H1 (cell line): ENCODE results near the gene SLC16A11. TPM values are rescaled to one million over a fixed set of nuclear protein-coding genes. Genes with fewer than 3 reads are reported as not detected.
A peak's percentile ranks its signal among the peaks of the same experiment; 100 is the strongest.

ENCODE experiments used
- CTCF ChIA-PET: fragments of 300-600 bp; sonication (Branson Sonifier 250); formaldehyde crosslinking; loops from one replicate; lab custom pipeline; 2021; ENCODE audit not compliant: partially characterized antibody; lab: Charles Lee
- POLR2A ChIA-PET: fragments of 300-600 bp; sonication (Branson Sonifier 250); formaldehyde crosslinking; loops from one replicate; lab custom pipeline; 2021; ENCODE audit warnings: inconsistent platforms; ENCODE audit not compliant: partially characterized antibody; lab: Charles Lee
- DNase-seq, 2 experiments: peaks; one replicate each; pipeline versions ENCODE4 v3.0.0 to v3.0.0-alpha.2; 2010 to 2022; ENCODE audit warnings: low spot score in 2 of 2, low read depth in 1 of 2, mixed read lengths in 1 of 2
- FAIRE-seq: peaks from 2 replicates; lab custom pipeline; 2011; peaks lifted over from hg19 to GRCh38; lab: Jason Lieb, UNC
- H2AFZ ChIP-seq: 2 replicates; pipeline ENCODE4 v1.8.1; 2012; ENCODE audit warnings: low read length, inconsistent platforms
- H2AK5ac ChIP-seq: 2 replicates; pipeline ENCODE4 v1.6.1; 2013; ENCODE audit warnings: low read depth, low read length
- H2BK120ac ChIP-seq: replicated peaks from 2 replicates; pipeline ENCODE3; 2013; ENCODE audit warnings: low read depth, low read length, inconsistent platforms
- H2BK12ac ChIP-seq: 2 replicates; pipeline ENCODE4 v1.6.1; 2013; ENCODE audit warnings: low read depth, low read length
- H2BK15ac ChIP-seq: 2 replicates; pipeline ENCODE4 v1.6.1; 2013; ENCODE audit warnings: low read length
- H2BK20ac ChIP-seq: 2 replicates; pipeline ENCODE4 v1.6.1; 2013; ENCODE audit warnings: low read length
- H2BK5ac ChIP-seq: 2 replicates; pipeline ENCODE4 v1.6.1; 2013; ENCODE audit warnings: low read depth, low read length
- H3K14ac ChIP-seq: 2 replicates; pipeline ENCODE4 v1.6.1; 2013; ENCODE audit warnings: inconsistent platforms; ENCODE audit not compliant: insufficient read length
- H3K18ac ChIP-seq: 2 replicates; pipeline ENCODE4 v1.6.1; 2013; ENCODE audit warnings: low read length; ENCODE audit errors: extremely low read depth
- H3K23ac ChIP-seq: 2 replicates; pipeline ENCODE4 v1.6.1; 2013; ENCODE audit warnings: inconsistent platforms; ENCODE audit not compliant: insufficient read length
- H3K23me2 ChIP-seq: 2 replicates; pipeline ENCODE4 v1.6.1; 2013; ENCODE audit warnings: low read depth, low read length
- H3K27ac ChIP-seq: 2 replicates; pipeline ENCODE4 v1.6.1; 2011; ENCODE audit warnings: low read depth, low read length, inconsistent platforms
- H3K27me3 ChIP-seq, 4 experiments: replicated peaks in 1 of 4; 1 replicate in 1 of 4; 2 replicates in 3 of 4; pipeline versions ENCODE4 v1.6.1 to v1.8.1; 2011 to 2013; ENCODE audit warnings: low read length in 3 of 4, mild to moderate bottlenecking in 3 of 4, inconsistent platforms in 2 of 4, mixed read lengths in 2 of 4, moderate library complexity in 1 of 4; ENCODE audit not compliant: control insufficient read depth in 3 of 4, insufficient read depth in 3 of 4; ENCODE audit errors: extremely low read depth in 1 of 4
- H3K36me3 ChIP-seq, 4 experiments: 2 replicates each; pipeline versions ENCODE4 v1.6.1 to v1.8.1; 2011 to 2013; ENCODE audit warnings: mild to moderate bottlenecking in 4 of 4, low read length in 3 of 4, moderate library complexity in 2 of 4, control low read depth in 1 of 4, inconsistent platforms in 1 of 4; ENCODE audit not compliant: insufficient read depth in 4 of 4, control insufficient read depth in 2 of 4
- H3K4ac ChIP-seq: replicated peaks from 2 replicates; pipeline ENCODE3; 2013; ENCODE audit warnings: low read length, low read depth, mixed read lengths, inconsistent platforms; ENCODE audit not compliant: insufficient read length
- H3K4me1 ChIP-seq, 4 experiments: replicated peaks in 1 of 4; 1 replicate in 1 of 4; 2 replicates in 3 of 4; pipeline versions ENCODE4 v1.6.1 to v1.8.1; 2011 to 2013; ENCODE audit warnings: low read length in 3 of 4, inconsistent platforms in 2 of 4, mixed read lengths in 1 of 4; ENCODE audit not compliant: insufficient read depth in 4 of 4, control insufficient read depth in 3 of 4
- H3K4me2 ChIP-seq, 2 experiments: 2 replicates each; pipeline versions ENCODE4 v1.6.1 to v1.8.1; 2011 to 2013; ENCODE audit warnings: low read depth in 2 of 2, low read length in 2 of 2, control low read depth in 1 of 2, inconsistent platforms in 1 of 2, mild to moderate bottlenecking in 1 of 2; ENCODE audit not compliant: insufficient read depth in 1 of 2
- H3K4me3 ChIP-seq, 4 experiments: fragments of 200-600, 300-600 bp in 1 of 4; sonication (generic), shearing (Covaris generic), sonication (Bioruptor Twin) in 1 of 4; 2 replicates each; pipeline versions ENCODE4 v1.5.1 to v1.8.1; 2011 to 2016; ENCODE audit warnings: low read length in 4 of 4, low read depth in 3 of 4, control low read depth in 2 of 4, inconsistent platforms in 2 of 4, mild to moderate bottlenecking in 2 of 4, mixed read lengths in 1 of 4, moderate library complexity in 1 of 4; ENCODE audit not compliant: insufficient read depth in 2 of 4; ENCODE audit errors: extremely low read depth in 1 of 4
- H3K56ac ChIP-seq: replicated peaks from 2 replicates; pipeline ENCODE3; 2013; ENCODE audit warnings: low read depth, mild to moderate bottlenecking, mixed read lengths, low read length, inconsistent platforms; ENCODE audit not compliant: insufficient read length
- H3K79me1 ChIP-seq: 2 replicates; pipeline ENCODE4 v1.6.1; 2013; ENCODE audit warnings: low read depth, low read length, control low read depth
- H3K79me2 ChIP-seq, 2 experiments: 2 replicates each; pipeline versions ENCODE4 v1.6.1 to v1.8.1; 2012 to 2013; ENCODE audit warnings: low read length in 2 of 2, mild to moderate bottlenecking in 2 of 2, inconsistent platforms in 1 of 2; ENCODE audit not compliant: insufficient read depth in 2 of 2, control insufficient read depth in 1 of 2
- H3K9ac ChIP-seq, 4 experiments: replicated peaks in 1 of 4; 1 replicate in 1 of 4; 2 replicates in 3 of 4; pipeline versions ENCODE4 v1.6.1 to v1.8.1; 2011 to 2013; ENCODE audit warnings: low read depth in 3 of 4, low read length in 3 of 4, control low read depth in 2 of 4, mild to moderate bottlenecking in 2 of 4, moderate library complexity in 2 of 4, inconsistent platforms in 1 of 4; ENCODE audit errors: extremely low read depth in 1 of 4
- H3K9me3 ChIP-seq, 2 experiments: 2 replicates each; pipeline versions ENCODE4 v1.6.1 to v1.8.1; 2012 to 2013; ENCODE audit warnings: mild to moderate bottlenecking in 2 of 2, moderate library complexity in 2 of 2, control low read depth in 1 of 2, inconsistent platforms in 1 of 2, low read depth in 1 of 2, low read length in 1 of 2, mixed read lengths in 1 of 2; ENCODE audit not compliant: insufficient read depth in 2 of 2
- H4K20me1 ChIP-seq, 2 experiments: replicated peaks in 1 of 2; 2 replicates each; pipeline versions ENCODE3 to v1.8.1; 2011 to 2013; ENCODE audit warnings: inconsistent platforms in 2 of 2, low read length in 2 of 2, mild to moderate bottlenecking in 1 of 2; ENCODE audit not compliant: insufficient read depth in 2 of 2, control insufficient read depth in 1 of 2
- H4K5ac ChIP-seq: 2 replicates; pipeline ENCODE4 v1.6.1; 2013; ENCODE audit warnings: low read length, low read depth, mixed read lengths, inconsistent platforms; ENCODE audit not compliant: insufficient read length
- H4K8ac ChIP-seq: 2 replicates; pipeline ENCODE4 v1.8.0; 2013; ENCODE audit warnings: mild to moderate bottlenecking, moderate library complexity, low read length, inconsistent platforms; ENCODE audit not compliant: insufficient read depth; ENCODE audit errors: extremely low read depth
- H4K91ac ChIP-seq: replicated peaks from 2 replicates; pipeline ENCODE3; 2013; ENCODE audit warnings: low read length, mixed read lengths, inconsistent platforms; ENCODE audit not compliant: insufficient read length
- KDM1A ChIP-seq: fragments of 200-600, 300-600 bp; sonication (generic); IDR thresholded peaks from 2 replicates; pipeline ENCODE4 v1.7.1; 2016; ENCODE audit warnings: mild to moderate bottlenecking, low read length, borderline replicate concordance
- KDM4A ChIP-seq: IDR thresholded peaks from one replicate; pipeline ENCODE4 v1.7.1; 2012; ENCODE audit warnings: low read depth, mild to moderate bottlenecking, moderate library complexity, low read length, inconsistent platforms; ENCODE audit not compliant: severe bottlenecking
- WGBS, 2 experiments: shearing (Covaris generic) in 1 of 2; methylation state at CpG; one replicate each; pipeline versions ENCODE4 v1.1.6 to v1.1.7; 2013 to 2015; ENCODE audit warnings: low lambda C conversion rate in 2 of 2, mixed read lengths in 2 of 2, inconsistent platforms in 1 of 2, low coverage in 1 of 2, missing lambda C conversion rate in 1 of 2; ENCODE audit not compliant: insufficient replicate concordance in 2 of 2, insufficient coverage in 1 of 2, insufficient read length in 1 of 2; ENCODE audit errors: extremely low coverage in 1 of 2, missing lambda C conversion rate in 1 of 2; 5-methylcytosine and 5-hydroxymethylcytosine counted together
- polyA plus RNA-seq, 7 experiments: library from polyadenylated mRNA; depleted of rRNA in 3 of 7; stranded (reverse) in 5 of 7; unstranded in 2 of 7; fragments of >200 nt in 5 of 7; fragments of 200-250 nt in 2 of 7; gene quantifications; 1 replicate in 5 of 7; 2 replicates in 1 of 7; 4 replicates in 1 of 7; pipeline versions ENCODE4 v1.2.1 to v1.2.3, GENCODE V29; 2011 to 2013; ENCODE audit warnings: missing spikeins in 2 of 7, mixed read lengths in 2 of 7
- total RNA-seq: library from RNA; stranded (reverse); fragmentation: NEBNext Ultra II Directional; extraction: Animal tissue kit (Norgen Biotek cat#: 25700); gene quantifications from 2 replicates; pipeline ENCODE4 v1.2.1, GENCODE V29; 2021

SLC16A11 gene
- total and polyA plus RNA-seq, 2 of the 8 experiments (the other 6 are each of a cell fraction or from before 2014, with no cell fraction given) = 0.35 to 0.39 TPM

DNA sequence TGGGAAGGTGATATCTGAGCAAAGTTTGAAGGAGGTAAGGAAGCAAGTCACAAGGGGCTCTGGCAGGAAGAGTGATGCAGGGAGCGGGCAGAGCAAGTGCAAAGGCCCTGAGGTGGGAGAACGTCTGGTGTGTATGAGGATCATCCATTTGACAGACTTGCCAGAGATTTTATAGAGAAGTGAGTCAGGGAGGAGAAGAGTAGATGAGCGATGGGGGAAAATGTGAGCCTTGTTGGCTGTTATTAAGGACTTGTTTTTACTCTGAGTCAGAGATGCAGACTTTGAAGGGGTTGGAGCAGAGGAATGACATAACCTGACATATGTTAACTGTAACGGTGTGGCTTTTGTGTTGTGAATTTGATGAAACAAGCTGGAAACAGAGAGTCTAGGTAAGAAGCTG, 39.7 kb upstream of the SLC16A11 start:
- H3K36me3 ChIP-seq = no peaks in the 10 kb centered on the region
- no peaks in the 10 kb centered on the region for H3K23me2 ChIP-seq
- POLR2A ChIA-PET = no interaction called here
- no peak overlapping the region for H3K4me2 ChIP-seq
- H3K4me3 ChIP-seq = no peak overlapping the region
- H2AFZ ChIP-seq = no peak overlapping the region
- no peak overlapping the region for H2AK5ac ChIP-seq
- 88% methylated on average over 4 of the region's 4 CpGs; no CpG with 5 or more reads in 1 of the 2 experiments for WGBS, 2 experiments
- H3K14ac ChIP-seq = no peak overlapping the region
- H3K18ac ChIP-seq = no peak overlapping the region
- H4K8ac ChIP-seq = no peak overlapping the region
- no peak overlapping the region for H4K91ac ChIP-seq
- no peaks in the 10 kb centered on the region for H3K79me1 ChIP-seq
- no peak overlapping the region for H3K56ac ChIP-seq
- CTCF ChIA-PET = interaction anchor here (1.6 kb wide), 1 partner anchor 32 kb away, joined by 4 read pairs; no protein-coding TSS in a partner anchor
- H4K5ac ChIP-seq = no peak overlapping the region
- FAIRE-seq = no peak
- no peak overlapping the region for H3K27ac ChIP-seq
- no peaks in the 10 kb centered on the region for H4K20me1 ChIP-seq
- no peak overlapping the region for H3K4ac ChIP-seq
- H2BK15ac ChIP-seq = no peak overlapping the region
- DNase-seq = no peak
- no peak overlapping the region for H2BK120ac ChIP-seq
- no peaks in the 10 kb centered on the region for H3K79me2 ChIP-seq
- no peaks in the 10 kb centered on the region for H3K4me1 ChIP-seq
- H2BK5ac ChIP-seq = no peak overlapping the region
- no peak overlapping the region for H2BK20ac ChIP-seq
- no peaks in the 10 kb centered on the region for H3K9me3 ChIP-seq
- H3K9ac ChIP-seq = no peak overlapping the region
- H3K27me3 ChIP-seq = no peaks in the 10 kb centered on the region
- H3K23ac ChIP-seq = no peak overlapping the region
- H2BK12ac ChIP-seq = no peak overlapping the region
- TF ChIP-seq KDM1A (peak; percentile 15; the same call in 1 of the 2 replicates), KDM4A (no peak)
